GM19238 (cell line): Measurements from ENCODE around the gene ARHGEF1.
"Not testable (repeated sequence)": the region's sequence is repeated elsewhere in the genome, so short reads cannot be mapped to it uniquely, and the experiment has no call there.

Experiments used
- DNase-seq: peaks from one replicate; pipeline ENCODE4 v3.0.0; 2011; ENCODE audit warnings: low spot score; ENCODE audit not compliant: insufficient read length

The ARHGEF1 gene

DNA sequence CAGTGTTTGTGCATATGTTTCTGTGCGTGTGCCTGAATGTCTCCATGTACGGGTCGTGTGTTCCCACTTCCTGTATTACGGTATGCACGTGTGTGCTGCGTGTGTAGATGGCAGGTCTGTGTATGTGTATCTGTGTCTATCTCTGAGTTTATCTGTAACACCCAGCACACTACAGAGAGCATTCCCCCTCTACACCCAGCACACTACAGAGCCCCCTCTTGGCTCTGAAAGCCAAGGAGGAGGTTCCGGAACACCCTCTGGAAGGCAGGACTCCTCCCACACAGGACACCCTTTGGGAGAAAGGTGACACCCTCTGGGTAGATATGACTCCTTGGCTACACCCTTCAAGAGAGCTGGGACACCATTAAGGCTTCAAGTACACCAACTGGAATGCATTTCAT is 47.3 kb downstream of the ARHGEF1 start:
- DNase-seq: no peak

DNA sequence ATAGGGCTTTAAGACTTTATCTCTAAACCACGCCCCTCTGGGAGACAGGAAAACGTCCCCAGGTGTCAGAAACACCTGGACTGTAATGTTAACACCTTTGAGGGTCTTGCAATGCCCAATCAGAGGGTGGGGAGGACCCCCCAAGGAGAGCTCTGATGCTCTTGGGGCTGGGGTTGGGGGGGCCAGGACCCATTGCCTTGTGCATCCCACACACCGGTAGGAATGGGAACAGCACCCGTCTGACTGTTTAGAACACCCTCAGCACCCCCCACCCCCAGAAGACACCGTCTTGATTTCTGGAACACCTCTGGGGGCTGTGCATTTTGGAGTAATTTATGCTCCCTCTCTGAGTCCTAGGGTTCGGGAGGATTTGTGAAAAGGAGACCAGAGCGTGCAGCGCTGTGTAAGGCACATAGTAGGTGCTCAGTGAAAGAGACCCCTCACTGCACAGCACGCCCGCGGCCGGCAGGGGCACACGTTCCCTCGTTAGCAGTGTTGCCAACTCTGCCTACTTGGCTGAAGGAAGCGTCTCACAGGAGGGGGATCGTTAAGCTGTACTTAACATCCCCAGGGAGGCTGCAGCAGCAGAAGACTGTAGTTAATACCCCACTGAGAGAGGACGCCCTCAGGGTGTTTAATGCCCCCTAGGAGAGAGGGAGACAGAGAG is 48.1 kb downstream of the ARHGEF1 start:
- no peak for DNase-seq

DNA sequence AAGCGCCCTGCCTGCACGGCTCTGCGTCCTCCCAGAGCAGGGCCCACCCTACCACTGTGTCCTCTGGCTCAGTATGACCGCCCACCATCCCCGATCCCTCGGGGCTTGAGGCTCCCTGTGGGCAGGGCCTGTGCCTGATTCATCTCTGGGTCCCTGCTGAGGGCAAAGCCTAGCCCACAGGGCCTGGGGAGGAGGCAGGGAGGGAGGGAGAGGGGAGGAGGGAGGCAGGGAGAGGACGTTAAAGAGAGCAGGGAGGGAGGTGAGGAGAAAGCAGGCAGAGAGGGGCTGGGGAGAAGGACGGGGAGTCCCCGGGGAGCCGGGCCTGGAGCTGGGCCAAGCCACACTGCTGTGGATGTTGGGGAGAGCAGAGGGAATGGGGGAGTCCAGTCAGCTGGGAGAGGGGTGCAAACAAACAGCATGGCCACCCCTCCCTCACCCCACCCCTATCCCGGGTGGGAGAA is 49.3 kb downstream of the ARHGEF1 start:
- DNase-seq: no peak

DNA sequence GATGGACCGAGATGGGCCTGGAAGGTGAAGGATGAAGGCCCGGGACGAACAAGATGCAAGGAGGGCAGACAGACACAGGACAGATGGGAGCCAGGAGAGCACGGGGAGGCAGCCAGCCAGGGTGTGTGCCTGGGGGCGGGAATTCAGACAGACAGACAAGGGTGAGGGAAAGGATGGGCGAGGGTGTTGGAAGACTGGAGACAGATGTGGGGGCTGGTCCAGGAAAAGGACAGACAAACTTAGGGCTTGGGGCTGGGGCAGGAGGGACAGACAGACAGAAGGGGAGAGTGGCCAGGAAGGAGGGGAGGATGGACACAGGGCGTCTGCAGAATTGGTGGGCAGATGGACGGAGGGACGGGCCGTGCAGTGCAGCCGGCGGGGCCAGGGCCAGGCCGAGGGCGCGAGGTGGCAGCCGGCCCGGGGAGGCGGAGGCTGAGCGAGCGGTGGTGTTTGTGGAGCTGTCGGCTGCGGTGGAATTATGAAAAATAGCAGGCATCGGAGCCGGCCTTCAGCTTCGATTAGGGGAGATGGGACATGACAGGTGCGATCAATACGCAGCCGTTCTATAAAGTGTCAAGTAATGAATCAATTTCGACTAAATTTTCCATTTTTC is 49.8 kb downstream of the ARHGEF1 start:
- DNase-seq: no peak

DNA sequence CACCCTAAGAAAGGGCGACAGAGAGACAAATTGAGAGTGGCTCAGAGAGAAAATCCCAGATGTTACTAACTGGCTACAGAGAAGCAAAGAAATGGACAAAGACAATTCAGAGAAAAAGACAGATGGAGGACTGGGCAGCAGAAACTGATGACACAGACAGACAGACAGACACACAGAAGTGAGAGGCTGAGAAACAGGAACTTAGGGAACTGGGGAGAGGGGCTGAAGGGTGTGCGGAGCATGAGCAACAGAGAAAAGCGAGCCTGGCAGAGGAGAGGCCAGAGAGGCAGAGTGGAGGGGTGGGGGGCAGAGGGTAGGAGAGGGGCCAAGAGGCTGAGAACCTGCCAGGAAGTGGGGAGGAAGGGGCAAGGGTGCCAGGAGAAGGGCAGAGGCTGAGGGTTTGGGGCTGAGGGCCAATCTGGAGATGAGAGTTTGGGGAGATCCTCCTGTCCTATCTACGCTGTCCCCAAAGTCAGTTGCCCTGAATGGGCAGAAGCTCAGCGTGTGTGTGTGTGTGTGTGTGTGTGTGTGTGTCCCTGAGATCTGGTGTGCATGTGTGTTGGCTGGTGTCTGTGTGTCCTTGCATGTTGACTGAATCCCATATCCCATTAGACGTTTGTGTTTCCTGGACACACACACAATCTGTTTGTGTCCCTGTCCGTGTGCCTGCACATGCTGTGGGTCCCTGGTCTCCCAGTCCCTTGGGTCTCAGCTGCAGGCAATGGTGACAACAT is 50.9 kb downstream of the ARHGEF1 start:
- DNase-seq: no peak

DNA sequence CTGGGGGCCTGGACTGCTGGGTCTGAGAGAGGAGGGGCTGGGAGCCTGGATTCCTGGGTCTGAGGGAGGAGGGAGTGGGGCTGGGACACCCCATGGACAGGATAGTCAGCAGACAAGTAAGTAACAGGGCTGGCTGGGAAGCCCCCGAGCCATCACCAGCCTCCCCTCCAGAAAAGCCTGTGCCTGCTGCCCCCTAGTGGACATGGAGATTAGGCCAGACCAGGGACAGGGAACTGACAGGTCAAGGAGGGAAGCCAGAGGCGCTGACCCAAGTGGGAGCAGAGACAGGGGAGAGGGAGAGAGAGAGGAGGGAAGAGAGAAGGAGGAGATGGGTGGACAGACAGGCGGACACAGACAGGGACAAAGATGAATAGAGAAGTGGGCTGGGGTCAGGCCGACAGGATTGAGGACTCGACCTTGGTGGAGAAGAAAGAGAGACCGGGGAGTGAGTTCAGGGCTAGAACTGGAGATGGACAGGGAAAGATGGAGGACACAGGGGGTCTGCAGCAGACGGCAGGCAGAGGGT is 51.9 kb downstream of the ARHGEF1 start:
- peak; percentile 92 for DNase-seq

DNA sequence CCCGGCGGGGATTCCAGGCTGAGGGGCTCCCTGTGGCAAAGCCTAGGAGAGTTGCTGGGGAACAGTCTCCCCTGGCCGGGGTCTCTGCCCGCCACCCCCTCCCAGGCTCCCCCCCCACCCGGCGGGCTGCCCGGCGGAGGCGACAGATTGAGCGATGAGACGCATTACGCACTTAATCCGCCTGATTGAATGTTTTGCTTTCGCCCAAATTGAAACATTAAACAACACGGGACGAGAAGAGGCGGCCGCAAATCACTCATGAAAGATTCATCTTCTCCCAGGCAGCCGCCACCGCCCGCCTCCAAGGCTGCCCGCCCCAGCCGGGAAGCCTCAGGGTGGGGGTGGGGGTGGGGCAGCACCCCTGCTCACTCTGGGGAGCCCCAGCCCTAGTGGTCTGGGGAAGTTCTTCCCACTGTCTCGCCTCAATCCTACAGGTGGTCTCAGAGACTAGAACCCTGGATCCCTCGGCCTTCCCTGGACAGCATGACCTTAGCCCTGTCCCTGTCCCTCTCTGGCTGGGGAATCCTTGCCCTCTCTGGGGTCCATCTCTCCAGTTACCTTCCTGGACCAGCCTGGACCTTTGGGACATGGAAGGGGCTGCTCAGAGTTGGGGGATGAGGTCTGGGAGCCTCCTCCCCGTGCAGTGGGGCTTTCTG is 52.9 kb downstream of the ARHGEF1 start:
- no peak for DNase-seq

DNA sequence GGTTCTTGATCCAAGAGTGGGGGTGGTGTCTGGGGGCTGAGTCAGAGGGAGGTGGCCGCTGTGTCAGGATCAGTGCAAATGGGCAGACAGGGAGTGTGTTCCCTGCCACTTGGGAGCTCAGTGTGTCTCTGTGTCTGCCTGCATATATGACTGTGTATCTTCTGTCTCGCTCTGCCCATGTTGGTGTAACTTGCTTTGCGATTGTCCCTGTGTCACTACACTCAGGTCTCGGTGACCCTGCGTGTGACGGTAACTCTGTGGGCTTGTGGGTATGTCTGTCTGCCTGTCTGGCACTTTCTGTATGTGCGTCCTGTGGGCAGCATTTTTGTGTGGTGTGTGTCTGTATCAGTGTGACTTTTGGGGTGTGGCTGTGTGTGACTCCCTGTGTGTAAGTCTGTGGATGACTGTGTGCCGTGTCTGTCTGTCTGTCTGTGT is 53.4 kb downstream of the ARHGEF1 start:
- no peak for DNase-seq

DNA sequence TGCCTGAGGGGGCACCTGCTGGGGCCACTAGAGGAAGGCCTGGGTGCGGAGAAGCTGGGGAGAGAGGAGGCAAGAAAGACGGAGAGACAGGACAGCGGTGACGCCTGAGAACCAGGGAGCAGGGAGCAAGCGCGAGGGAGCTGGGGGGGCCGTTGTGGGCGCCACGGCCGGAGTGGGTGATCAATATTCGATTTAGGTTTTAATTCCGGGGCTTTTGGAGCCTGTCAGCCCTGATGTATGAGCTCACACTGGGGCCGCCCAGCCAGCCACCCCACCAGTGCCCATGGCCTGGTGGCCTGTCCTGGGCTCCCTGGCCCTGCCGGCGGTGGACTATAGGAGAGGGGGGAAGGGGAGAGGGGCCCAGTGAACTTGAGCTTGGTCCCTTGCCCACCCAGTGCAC is 54.0 kb downstream of the ARHGEF1 start:
- DNase-seq: no peak

DNA sequence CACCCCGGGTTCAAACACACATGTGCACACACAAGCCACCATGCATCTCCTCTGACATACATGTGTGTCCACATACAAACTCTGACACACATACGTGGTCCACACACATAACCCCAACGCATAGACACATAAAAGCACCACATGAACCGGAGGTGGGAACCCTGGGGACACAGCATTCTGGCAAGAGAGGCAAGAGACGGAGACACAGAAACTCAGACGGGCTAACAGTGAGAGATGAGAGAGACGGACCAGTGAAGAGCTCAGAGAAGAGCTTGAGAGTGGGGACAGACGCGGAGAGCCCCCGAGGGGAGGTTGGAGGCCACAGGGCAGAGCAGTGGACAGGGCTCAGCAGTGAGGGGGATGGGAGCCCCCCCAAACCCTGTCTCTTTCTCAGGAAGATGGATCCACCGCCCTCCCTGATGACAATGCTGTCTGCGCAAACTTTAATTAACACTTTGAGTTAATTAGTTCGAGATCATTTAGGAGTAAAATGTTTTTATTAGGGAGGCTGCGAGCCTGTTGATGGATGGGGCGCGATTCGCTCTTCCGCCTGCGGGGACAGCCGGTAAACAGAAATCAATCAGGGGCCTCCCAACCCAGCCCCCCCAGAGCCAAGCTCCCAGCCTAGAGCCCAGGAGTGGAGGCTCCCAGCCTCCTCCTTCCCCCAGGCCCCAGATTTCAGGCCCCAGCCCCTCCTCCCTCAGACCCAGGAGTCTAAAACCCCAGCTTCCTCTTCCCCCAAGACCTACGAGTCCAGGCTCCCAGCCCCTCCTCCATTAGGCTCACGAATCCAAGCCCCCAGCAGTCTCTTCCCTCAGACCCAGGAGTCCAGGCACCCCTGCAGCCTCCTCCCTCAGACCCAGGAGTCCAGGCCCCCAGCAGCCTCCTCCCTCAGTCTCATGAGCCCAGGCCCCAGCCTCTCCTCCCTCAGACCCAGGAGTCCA is 54.8 kb downstream of the ARHGEF1 start:
- no peak for DNase-seq

DNA sequence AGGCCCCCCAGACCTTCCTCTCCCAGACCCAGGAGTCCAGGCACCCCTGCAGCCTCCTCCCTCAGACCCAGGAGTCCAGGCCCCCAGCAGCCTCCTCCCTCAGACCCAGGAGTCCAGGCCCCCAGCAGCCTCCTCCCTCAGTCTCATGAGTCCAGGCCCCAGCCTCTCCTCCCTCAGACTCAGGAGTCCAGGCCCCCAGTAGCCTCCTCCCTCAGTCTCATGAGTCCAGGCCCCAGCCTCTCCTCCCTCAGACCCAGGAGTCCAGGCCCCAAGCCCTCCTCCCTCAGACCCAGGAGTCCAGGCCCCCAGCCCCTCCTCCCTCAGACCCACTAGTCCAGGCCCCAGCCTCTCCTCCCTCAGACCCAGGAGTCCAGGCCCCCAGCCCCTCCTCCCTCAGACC is 56.2 kb downstream of the ARHGEF1 start:
- not testable (repeated sequence) for DNase-seq

DNA sequence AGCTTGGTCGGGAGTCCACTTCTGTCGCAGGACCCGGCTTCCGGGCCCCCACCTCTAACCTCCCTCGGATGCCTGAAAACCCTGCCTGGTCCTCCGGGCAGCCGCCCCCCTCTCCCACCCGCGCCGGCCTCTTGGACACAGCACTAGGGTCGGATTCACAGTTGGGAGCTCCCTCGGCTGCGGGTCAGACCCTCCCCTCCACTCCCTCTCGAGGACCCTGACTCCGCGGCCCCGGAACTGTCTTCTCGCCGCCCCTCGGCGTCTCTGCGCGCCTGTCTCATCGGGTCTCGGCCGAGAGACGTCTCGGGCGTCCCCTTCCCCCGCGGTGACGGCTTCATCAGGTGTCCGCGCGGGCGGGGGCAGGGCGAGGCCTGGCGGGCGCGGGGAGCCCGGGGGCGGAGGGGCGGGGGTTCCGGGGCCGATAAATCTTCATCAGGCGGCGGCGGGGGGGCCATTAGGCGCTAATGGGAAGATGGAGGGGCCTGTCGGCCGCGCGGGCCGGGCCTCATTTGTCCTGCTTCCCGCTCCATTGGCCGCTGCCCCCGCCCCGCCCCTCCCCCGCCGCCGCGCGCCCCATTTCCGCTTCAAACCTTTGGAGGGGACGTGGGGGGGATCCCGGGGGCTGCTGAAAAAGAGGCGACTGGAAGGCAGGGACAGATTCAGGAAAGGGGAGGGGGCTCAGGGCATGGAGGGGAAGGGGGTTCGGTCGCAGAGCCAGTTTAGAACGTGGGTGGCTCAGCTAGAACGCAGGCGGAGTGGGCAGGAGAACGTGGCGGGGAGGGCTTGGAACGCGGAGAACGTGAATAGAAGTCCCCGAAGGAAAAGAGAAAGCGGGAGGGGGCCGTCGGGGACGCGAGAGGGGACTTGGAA is 57.1 kb downstream of the ARHGEF1 start:
- no peak for DNase-seq

DNA sequence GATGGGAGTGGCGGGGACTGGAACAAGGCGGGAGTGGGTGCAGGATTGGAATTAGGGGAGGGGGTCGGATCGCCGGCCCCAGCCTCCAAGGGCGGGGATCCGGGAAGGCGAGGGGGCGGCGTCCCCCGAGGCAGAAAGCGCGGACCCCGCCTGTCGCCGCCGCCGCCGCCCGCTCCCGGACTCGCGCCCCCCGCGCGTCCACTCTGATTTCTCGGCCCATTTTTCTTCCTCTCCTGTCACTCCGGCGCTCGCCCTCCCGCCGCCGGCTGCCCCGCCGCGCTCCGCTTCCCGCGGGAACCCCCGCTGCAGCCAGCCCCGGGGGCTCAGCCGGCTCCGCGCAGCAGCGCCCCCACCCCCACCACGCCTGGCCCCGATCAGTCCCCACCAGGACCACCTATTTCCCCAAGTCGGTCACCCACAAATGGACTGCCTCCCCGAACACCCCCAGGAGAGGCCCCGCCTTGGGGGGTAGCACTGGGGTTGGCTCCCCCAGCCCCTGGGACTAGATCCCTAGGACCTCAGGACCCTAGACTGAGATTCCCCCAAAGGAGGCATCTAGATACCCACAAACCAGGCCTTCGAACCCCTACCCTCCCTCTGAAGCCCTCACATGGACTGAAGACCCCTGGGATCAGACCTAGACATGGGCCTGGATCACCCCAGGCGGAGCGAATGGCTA is 57.9 kb downstream of the ARHGEF1 start:
- no peak for DNase-seq

DNA sequence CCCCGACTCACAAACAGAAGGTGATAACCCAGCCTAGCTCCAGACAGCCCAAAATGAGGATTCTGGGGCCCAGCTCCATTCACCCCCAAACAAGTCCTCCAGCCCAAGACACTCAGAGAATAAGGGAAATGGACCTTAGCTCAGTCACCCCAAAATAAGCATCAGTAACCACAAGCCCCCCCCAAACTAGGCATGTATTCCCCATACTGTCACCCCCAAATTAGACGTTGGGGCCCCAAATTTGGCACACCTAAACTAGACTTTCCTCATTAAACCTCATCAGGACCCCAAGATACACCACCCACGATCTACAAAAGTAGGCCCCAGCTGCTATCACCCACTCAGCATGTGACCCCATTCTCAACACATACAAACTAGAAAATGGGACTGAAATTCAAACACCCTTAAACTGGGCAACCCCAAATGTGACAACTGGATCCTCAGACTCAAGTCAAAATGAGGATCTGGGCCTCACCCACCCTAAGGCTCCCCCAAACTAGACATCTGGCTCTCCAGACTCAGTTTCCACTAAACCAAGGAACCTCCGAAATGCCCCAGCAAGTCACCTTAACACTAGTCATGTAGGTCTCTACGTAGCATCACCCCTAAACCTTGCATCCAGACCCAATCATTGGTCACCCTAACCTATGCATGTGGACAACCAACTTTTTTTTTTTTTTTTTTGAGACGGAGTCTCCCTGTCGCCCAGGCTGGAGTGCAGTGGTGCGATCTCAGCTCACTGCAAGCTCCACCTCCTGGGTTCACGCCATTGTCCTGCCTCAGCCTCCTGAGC is 58.6 kb downstream of the ARHGEF1 start:
- no peak for DNase-seq

DNA sequence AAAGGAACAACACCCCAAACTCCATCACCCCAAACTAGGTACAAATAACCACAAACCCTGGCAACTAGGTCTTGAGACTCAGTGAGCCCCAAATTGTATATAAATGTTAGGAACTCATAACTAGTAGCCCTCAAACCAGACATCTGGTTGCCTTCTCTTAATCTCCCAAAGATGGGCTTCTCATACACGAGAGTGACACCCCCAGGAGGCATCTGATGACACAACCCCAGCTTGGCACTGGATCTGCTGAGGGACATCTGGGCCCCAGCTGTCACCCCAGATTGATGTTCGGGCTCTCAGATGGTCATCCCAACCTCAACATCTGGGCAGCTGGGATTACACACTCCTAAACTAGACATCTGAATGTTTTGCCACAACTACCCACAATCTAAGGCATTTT is 61.4 kb downstream of the ARHGEF1 start:
- no peak for DNase-seq

DNA sequence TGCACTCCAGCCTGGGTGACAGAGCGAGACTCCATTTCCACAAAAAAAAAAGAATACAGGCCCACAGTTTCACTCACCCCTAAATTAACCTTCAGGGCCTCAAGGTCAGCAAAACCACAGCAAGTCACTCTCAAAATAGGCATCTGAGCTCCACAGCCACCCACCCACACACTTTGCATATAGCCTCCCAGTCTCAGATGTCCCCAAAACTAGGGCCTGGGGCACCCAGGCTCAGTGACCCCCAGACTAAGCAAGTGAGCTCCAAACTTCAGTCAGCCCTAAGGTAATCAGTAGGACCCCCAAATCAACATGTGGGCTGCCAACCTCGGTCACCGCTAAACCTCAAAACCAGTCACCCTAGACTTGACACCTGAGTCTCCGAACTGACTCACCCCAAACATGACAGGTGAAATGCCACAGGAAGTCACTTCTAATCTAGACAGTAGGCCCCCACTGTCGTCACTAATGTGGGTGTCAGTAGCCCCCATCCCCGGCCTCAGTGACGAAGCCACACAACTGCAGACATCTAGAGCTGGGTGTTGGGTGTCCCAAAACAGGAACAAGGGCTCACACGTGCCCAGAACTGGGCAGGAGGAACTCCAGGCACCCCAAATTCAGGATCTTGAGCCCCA is 62.3 kb downstream of the ARHGEF1 start:
- DNase-seq: peak; percentile 89

DNA sequence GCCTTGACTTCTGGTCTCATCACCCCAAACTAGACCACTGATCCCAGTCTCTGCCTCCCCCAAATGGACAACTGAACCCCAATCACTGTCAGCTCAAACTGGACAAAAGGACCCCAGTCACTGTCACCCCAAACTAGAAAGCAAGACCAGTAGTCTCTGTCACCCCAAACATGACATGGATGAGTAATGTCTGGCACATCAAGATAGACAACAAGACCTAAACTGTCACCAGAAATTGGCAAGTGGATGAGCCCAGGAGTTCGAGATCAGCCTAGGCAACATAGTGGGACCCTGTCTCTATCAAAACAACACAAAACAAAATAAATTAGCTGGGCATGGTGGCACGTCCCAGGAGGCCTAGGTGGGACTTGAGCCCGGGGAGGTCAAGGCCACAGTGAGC is 64.1 kb downstream of the ARHGEF1 start:
- DNase-seq: no peak

DNA sequence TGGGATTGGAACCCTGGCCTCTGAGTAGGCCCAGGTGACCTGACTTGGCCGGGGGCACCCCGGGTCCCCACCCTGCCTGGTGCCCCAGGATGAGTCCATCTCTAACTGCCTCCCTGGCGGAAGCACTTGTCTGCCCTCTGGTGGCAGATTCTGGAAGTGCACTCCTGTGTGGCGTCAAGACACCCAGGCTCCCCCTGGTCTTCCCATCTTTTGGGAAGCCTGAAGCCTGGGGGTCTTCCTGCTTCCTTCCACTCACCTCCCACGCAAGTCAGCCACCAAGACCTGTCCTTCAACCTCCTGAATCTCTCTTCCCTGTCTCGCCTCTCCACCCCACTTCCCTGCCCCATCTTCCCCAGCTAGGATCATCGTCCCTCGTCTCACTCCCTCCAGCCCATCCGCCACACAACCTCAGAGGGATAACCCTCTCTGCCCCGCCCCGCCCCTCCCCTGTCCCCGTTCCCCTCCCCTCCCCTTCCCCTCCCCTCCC is 68.7 kb downstream of the ARHGEF1 start:
- peak; percentile 87 for DNase-seq
